GM21367 (cell line): ENCODE results near the gene ERCC3.
"Not testable (repeated sequence)": the region's sequence is repeated elsewhere in the genome, so short reads cannot be mapped to it uniquely, and the experiment has no call there.

Experiments used
- ATAC-seq: cut with Tn5 transposase; IDR thresholded peaks from one replicate; pipeline ENCODE4 v1.9.1; 2021; ENCODE audit not compliant: unreplicated experiment

ERCC3 gene

DNA sequence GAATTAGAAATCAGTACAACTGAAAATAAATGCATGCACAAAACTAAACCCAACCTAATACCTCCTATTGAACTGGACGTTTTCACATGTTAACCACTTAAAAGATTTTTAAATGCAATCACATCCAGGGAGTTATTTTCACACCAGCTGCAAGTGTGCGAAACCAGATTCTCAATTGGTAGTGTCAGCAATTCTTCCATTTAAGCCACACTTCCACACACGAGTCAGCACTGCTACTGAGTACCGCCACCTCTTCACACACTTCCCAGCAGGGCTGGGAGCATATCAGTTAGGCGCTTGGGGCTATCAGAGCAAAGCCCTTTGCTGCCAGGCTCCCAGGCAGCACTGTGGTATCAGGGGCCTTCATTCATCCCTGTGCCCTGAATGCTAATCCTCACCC, 14.2 kb downstream of the ERCC3 start:
- no peak for ATAC-seq

DNA sequence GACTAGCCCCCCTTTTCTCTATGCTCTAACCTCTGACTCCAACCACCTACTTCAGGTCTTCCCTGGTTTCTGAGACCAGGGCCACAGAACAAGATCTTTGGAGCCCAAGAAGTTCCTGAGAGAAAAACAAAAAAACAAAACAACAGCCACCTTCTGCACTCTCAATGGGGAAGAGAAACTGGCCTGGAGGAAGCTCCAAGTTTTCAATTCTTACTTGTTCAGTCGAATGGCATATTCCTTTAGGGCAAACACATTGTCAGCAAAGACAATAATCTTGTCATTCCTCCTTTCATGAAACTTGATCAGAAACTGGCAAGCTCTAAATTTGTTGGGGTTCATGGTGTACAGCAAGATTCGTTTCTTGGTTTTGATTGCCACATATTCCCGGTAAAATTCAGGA, 15.0 kb downstream of the ERCC3 start:
- no peak for ATAC-seq

DNA sequence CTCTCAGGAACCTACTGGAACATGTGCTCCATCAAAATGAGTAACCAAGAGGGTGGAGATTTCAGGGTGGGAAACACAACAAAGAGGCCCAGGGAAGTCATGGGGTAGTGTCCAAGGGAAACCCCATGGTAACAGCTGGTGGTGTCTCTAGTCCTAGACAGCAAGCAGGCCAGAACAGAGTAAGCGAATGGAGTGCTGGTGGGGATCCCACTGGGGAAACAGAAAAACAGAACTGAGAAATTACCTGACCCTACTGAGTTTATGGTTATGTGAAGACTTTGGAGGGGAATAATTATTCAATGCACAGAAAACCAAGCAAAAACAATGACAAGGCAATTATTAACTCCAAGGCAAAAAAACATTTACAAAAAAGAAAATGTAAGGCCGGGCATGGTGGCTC, 16.9 kb downstream of the ERCC3 start:
- ATAC-seq: peak; percentile 76

DNA sequence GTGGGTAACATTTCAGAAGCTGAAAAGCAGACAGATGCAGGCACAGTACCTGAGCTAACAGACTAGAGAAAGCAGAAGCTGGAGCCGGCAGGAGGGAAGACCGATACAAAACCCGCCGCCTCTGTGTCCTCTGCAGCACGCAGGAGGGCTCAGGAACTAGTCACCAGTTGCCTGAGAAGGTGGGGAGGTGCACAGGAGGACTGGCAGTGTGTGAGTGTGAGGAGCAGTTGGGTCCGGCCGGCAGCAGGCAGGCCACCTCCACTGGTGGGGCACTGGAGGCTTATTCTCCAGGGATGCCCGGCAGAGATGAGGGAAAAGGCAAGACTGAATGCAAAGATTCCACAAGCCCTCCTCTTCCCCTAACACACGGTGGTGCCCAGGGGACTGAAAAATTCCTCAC, 18.2 kb downstream of the ERCC3 start:
- no peak for ATAC-seq

DNA sequence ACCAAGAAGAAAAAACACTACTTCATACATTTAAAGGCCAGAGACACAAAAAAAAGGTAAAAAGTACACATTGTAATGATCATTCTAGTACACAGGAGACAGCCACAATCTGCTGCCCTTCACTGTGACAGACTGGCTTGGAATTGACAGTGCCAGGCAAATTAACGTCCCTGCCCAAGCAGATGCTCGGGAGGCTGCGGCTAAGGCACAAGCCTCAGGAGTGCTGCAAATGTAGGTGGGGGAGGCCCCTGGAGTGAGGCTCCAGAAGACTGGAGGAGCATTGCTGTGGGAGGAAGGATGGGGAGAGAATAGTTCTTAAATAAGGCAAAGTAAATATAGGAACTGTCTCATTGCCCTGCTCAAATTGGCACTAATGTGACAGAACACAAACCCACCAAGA, 18.6 kb downstream of the ERCC3 start:
- ATAC-seq: no peak

DNA sequence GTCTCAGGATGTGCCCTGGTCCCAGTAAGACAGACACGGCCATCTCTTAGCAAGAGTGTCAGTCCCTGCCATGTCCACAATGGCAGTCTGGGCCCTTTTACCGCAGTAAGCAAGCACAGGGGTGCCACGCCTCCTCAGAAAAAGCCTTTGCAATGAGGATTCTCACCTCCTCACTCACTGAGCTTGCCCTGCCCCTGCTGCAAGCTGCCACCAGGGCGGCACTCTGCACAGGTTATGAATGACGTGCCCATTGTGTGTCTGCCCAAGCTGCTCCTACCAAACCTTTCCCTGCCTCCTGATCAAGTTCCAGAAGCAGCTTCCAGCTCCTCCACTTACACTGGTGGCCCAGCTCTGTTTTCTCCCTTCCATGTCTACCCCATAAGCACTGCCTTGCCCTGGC, 23.3 kb downstream of the ERCC3 start:
- no peak for ATAC-seq

DNA sequence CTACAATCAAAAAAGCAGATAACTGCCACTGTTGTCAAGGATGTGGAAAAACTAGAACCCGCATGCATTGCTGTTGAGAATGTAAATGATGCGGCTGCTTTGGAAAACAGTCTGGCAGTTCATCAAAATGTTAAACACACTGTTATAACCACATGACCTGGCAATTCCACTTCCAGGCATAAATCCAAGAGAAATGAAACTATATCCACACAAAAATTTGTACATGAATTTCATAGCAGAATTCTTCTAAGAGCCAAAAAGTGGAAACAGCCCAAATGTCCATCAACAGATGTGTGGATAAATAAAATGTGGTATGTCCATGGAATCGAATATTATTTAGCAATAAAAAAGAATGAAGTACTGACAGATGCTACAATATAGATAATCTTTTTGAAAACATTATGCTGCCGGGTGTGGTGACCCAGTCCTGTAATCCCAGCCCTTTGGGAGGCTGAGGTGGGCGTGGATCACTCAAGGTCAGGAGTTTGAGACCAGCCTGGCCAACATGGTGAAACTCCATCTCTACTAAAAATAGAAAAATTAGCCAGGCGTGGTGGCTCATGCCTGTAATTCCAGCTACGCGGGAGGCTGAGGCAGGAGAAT, 32.0 kb downstream of the ERCC3 start:
- no peak for ATAC-seq

DNA sequence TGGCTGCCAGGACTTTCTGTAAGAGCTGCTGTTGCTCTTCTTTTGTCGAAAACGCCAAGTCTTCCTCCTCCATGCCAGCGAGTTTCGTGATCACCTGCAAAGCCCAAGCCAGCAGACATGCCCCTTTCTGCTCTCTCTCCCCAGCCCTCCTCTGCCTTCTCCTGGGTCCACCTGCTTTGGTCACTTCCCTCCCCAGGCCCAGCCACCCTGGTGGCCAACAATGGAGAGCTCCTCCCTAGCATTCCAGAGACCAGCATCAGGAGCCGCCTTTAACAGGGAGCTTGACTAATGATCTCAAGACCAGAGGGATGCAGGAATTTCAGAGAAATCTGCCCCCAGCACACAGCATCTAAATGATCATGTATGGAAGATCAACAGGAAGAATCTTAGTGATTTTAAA, 34.6 kb downstream of the ERCC3 start:
- ATAC-seq: no peak

DNA sequence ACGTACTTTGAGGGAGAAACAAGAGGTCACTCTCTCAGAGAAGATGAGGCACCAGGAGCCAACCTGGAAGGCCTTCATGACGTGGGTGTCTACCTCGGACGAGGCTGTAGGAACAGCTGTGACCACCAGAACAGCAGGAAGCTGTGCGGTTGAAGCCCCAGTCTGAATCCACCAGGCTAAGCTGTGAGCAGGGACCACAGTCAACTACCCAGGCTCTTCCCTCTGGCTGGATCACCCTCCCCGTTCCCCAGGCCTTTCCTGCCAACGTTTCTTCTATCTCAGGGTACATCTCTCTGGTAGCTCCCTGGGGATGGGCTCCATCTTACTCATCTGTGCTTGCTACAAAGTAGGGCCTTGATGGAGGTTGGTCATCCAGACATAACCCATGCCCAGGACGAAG, 37.1 kb downstream of the ERCC3 start:
- no peak for ATAC-seq

DNA sequence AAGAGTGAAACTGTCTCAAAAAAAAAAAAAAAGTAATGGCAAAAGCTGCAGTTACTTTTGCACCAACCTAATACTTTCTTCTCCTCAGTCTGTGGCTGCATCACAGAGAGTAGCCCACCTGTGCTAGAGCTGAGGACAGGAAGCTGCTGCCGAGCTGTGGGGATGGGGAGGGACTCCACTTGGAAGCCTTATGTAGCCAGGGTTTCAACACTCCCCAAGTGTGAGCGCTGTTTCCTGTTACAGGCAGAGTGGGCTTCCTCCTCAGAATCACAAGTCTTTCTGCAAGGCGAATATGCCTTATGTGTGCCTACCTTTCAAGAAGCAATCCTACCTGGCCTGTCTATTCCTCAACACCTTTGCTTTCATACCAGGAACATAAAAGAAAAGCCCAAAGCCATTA, 37.6 kb downstream of the ERCC3 start:
- no peak for ATAC-seq

DNA sequence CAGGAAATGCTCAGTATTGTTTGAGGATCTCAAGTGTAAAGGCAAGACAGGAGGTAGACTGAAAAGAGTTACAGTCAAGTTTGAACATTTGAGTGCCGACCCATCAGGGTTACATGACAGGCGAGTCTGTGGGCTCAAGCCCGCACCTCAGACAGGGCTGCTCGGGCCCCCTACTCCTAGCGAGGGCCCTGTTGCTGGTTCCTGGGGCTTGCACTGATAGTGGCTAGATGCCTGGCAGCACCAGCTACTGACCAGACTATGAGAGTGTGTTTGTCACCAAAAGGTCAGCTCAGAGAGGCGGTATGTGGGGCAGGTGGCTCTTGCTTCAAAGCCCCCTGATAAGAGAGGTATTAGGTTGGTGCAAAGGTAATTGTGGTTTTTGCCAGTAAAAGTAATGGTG, 38.2 kb downstream of the ERCC3 start:
- no peak for ATAC-seq

DNA sequence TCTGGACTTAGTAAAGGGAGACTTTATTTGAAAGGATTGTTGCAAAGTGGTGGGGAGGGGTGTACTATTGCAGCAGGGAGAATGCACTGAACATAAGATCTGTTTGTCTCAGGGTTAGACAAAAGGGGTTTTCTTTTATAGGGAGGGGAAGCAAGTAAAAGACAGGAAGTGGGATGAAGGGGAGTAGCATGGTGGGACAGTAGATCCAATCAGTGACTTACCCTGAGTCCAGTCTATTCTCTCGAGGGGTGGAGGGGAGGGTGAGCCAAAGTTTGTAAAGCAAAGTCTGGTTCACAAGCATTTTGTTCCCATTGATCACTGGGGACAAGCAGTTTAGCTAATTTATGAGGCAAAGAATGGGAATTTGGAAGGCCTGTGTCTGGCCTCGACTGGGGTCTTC, 38.8 kb downstream of the ERCC3 start:
- no peak for ATAC-seq

DNA sequence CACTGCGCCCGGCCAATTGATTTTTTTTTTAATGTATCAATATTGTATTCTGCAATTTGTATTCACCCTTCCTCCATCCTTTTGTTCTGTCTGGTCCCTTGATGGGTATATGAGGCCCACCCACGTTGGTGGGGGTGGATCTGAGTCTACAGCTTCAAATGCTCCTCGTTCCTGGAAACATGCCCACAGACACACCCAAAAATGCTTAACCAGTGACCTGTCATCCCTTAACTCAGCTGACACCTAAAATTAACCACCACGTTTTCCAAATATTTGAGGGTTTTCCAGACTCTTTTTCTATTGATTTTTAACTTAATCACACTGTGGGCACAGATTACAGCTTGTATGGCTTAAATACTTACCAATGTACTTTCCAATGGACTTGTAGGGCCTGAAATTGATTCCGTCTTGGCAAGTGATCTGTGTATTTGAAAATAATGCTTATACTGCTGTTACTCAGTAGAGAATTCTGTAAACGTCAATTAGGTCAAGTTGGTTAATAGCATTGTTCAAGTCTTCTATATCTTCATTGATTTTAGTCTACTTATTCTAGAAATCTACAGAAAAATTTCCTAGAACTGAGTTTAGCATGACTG, 39.5 kb downstream of the ERCC3 start:
- no peak for ATAC-seq

DNA sequence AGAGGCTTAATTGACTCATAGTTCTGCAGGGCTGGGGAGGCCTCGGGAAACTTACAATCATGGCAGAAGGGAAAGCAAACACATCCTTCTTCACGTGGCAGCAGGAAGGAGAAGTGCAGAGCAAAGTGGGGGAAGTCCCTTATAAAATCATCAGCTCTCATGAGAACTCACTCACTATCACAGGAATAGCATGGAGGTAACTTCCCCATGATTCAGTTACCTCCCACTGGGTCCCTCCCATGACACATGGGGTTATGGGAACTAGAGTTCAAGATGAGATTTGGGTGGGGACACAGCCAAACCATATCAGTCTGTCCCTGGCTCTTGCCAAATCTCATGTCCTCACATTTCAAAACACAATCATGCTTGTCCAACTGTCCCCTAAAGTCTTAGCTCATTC, 52.8 kb downstream of the ERCC3 start:
- not testable (repeated sequence) for ATAC-seq

DNA sequence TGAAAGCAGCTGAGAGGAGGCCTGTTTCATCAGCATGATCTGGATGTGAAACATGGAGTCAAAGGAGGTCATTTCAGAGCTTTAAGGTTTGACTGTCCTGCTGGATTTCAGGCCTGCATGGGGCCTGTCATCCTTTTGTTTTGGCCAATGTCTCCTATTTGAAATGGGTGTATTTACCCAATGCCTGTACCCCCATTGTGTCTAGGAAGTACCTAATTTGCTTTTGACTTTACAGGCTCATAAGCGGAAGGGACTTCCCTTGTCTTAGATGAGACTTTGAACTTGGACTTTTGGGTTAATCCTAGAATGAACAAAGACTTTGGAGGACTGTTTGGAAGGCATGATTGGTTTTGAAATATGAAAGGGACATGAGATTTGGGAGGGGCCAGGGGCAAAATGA, 54.5 kb downstream of the ERCC3 start:
- ATAC-seq: no peak

DNA sequence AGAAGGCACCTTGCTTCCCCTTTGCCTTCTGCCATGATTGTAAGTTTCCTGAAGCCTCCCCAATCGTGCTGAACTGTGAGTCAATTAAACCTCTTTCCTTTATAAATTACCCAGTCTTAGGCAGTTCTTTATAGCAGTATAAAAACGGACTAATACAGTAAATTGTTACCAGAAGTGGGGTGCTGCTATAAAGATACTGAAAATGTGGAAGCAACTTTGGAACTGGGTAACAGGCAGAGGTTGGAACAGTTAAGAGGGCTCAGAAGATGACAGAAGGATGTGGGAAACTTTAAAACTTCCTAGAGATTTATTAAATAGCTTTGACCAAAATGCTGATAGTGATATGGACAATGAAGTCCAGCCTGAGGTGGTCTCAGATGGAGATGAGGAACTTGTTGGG, 56.2 kb downstream of the ERCC3 start:
- ATAC-seq: not testable (repeated sequence)

DNA sequence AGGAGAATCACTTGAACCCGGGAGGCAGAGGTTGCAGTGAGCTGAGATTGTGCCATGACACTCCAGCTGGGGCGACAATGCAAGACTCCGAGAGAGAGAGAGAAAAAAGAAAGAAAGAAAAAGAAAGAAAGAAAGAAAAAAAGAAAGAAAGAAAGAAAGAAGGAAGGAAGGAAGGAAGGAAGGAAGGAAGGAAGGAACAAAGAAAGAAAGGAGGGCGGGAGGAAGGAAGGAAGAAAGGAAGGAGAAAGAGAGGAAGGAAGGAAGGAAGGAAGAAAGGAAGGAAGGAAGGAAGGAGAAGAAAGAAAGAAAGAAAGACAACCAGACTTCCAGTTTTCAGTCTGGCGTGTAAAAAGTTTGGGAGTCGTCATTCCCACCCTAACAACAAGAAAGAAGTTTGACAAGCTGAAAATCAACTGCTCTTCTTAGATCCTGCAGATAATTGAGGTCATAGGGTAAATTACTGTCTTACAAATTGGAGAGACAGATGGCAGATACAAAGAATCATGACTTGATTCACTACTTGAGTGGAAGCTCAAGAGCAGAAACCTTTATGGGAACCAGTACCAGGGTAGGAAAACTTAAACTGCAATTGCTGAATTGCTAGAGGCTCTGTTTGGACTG, 58.8 kb downstream of the ERCC3 start:
- ATAC-seq: no peak

DNA sequence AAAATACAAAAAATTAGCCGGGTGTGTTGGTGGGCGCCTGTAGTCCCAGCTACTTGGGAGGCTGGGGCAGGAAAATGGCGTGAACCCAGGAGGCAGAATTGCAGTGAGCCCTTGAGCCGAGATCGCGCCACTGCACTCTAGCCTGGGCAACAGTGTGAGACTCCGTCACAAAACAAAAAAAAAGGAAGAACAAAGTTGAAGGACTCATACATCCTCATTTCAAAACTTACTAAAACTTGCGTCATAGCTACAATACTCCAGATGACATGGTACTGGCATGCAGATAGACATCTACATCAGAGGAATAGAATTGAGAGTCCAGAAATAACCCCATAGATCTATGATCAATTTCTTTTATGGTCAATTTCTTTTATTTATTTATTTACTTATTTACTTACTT, 60.2 kb downstream of the ERCC3 start:
- ATAC-seq: no peak

DNA sequence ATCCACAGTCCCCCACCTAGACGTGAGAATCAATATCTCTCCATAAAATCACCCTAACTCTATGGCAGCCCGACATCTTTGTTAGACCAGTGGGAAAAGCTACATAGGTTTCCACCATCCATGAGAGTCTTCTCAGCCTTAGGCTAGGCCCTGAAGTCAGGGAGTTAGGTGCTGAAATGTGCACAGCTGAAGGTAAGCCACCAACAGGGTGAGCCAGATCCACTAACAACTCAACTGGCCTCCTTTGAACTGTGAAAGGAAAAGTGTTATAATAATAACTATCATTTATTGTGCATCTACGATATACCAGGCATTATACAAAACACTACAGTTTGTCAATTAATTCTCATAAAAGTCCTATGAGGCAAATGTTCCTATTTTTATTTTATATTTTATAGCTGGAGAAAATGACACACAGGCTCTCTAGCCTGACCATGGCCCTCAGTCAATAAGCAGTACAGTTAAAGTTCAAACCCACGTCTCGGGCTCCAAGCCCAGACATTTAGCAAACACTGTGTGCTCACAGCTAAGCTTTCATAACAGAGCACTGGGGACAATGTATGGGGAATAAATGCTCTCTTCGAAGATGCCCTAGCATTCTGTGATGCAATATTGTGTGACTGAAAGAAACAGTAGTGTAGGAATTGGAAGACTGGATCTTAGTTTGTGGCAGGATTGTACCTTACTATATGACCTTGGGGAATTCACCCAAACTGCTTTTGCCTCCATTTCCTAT, 62.6 kb downstream of the ERCC3 start:
- ATAC-seq: no peak

DNA sequence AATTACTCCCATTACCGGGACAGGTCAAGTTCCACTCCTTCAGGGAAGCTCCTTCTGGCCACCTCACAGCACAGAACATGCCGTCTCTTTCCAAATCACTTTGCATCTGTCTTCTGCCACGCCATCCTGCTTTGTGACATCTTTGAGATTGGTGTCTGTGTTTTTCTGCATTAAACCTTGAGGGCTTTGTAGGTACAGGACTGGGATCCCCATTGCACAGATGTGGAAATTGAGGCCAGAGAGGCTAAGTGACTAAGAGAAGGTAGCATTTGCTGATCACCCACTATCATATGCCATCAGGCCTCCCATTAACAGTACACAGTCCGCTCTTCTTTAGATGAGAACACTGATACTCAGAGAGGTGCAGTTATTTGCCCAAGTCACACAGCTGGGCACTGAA, 64.4 kb downstream of the ERCC3 start:
- ATAC-seq: no peak

DNA sequence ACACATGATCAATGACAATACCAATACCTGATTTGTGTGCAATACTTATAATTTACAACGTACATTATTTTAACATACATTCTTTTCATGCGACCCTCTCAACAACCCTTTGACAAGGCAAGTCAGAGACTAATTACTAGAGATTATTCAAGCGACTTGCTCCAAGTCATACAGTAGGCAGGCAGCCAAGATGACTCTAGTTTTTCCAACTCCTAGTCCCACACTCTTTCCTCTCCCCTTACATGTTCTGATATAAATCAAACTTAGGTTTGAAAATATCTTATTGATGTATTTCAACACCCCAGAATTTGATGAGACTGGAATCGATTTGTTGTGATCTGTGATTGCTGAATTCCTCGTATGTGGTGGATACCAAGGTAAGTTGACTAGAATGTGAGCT, 65.8 kb downstream of the ERCC3 start:
- ATAC-seq: no peak

DNA sequence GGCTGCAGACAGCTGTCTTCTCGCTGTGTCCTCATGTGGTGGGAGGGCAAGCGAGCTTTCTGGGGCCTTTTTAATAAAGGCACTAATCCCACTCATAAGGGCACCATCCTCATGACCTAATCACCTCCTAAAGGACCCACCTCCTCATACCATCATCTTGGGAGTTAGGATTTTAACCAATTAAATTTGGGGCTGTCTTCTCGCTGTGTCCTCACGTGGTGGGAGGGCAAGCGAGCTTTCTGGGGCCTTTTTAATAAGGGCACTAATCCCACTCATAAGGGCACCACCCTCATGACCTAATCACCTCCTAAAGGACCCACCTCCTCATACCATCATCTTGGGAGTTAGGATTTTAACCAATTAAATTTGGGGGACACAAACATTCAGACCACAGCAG, 66.7 kb downstream of the ERCC3 start:
- not testable (repeated sequence) for ATAC-seq
